ENCODE results near the gene TRMU.
"Not testable (repeated sequence)": the region's sequence is repeated elsewhere in the genome, so short reads cannot be mapped to it uniquely, and the experiment has no call there.

Gene TRMU

GRCh38 chr22:46390652-46391301 lies 55.3 kb downstream of the TRMU start:
- DNase-seq, result no peak

GRCh38 chr22:46391486-46392136 lies 56.1 kb downstream of the TRMU start:
- DNase-seq, result no peak

DNA sequence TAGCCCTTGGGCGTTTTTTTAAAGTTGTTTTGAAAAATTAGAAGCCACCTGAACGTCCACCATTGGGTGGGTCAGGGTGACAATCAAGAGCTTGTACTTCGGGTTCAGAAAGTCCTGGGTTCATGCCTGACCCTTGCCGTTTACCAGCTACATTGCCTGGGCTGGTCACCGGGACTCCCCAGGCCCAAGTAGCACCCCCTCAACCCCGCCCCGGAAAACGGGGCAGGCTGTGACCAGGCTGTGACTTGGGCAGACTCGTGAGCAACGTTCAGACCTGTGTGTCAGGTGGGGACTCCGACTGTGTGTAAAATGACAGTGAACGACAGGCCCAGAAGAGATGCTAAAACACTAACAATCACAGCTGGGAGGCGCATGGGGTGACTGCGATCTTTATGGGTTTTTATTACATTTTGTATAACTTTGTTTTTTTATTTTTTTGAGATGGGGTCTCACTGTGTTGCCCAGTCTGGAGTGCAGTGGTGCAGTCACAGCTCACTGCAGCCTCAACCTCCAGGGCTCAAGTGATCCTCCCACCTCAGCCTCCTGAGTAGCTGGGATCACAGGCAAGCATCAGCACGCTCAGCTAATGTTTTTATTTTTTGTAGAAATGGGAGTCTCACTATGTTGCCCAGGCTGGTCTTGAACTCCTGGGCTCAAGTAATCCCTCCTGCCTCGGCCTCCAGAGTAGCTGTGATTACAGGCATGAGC lies 56.8 kb downstream of the TRMU start:
- no peak for DNase-seq

DNA sequence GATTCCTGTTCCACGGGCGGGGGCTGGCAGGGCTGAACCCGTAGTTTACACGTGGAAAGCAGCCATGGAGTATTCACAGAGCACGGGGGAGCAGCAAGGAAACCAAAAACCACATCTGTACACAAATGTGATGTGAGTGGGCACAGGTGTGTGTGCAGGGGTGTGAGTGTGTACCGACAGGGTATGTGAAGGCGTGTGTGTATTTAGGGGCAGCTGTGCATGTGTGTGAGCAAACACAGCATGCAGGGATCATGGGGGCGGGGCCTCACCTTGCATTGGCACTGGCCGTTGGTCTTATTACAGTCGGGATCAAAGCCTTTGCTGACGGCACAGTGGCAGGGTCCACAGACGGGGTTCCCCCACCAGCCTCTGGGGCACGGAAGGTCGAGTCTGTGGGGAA lies 58.4 kb downstream of the TRMU start:
- no peak for DNase-seq

DNA sequence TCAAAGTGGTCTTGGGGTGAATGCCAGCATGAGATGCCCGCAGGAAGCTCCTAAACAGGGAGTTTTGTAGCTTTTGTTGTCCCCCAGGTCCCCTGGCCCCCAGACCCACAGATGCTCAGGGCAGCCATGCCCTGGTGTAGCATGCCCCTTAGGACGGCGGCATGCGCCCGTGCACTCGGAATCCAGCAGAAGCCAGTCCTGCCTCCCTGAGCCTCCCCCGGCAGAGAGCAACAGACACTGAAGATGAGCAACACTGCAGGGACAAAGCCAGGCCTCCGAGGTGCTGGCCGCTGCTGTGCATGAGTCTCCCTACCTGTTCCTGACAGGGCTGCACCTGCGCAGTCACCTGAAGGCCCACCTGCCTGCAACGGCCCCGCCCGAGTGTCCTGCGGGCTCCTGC lies 59.1 kb downstream of the TRMU start:
- no peak for DNase-seq

DNA sequence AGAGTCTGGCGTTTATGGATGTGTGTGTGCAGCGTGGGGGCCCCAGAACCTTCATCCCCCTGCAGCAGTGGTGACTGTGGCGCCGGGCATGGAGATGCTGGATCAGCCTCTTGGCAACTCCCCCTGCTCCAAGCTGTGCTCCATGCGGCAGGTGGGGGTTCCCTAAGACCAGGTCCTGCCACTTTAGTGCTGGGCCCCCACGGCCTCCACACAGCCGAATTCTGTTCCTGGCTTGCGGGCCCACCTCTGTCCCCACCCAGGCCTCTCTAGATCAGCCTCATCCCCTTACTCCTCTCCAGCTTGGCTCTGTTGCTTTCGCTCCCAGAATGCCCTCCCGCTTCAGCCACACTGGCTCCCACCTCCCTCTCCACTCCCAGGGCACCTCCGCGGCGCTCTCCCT lies 59.6 kb downstream of the TRMU start:
- DNase-seq, result no peak

DNA sequence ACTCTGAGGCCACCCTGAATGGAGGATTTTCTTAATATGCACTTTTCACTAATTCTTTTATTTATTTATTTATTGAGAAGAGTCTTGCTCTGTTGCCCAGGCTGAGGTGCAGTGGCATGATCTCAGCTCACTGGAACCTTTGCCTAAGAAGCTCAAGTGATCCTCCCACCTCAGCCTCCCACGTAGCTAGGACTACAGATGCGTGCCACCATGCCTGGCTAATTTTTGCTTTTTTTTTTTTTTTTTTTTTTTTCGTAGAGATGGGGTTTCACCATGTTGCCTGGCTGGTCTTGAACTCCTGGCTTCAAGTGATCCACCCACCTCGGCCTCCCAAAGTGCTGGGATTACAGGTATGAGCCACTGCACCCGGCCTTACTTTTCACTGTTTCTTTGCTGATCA lies 61.5 kb downstream of the TRMU start:
- not testable (repeated sequence) for DNase-seq

DNA sequence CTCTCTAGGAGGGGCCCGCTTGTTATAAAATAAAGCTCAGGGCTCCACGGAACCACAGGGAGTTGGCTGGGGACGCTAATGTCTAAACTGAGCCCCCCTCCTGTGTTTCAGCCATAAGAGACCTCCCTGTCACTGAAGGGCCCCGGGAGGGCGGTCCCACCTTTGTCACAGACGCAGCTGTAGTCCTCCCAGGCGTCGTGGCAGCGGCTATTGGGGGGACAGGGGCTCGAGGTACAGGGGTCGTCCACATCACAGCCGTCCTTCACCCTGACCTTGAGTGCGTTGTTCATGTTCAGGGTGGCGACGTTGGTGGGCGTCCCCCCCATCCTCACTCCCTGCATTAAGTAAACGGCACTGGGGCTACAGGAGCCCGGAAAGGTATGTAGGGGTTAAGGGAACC lies 62.0 kb downstream of the TRMU start:
- no peak for DNase-seq

GRCh38 chr22:46397951-46398350 lies 62.4 kb downstream of the TRMU start:
- no peak for DNase-seq

DNA sequence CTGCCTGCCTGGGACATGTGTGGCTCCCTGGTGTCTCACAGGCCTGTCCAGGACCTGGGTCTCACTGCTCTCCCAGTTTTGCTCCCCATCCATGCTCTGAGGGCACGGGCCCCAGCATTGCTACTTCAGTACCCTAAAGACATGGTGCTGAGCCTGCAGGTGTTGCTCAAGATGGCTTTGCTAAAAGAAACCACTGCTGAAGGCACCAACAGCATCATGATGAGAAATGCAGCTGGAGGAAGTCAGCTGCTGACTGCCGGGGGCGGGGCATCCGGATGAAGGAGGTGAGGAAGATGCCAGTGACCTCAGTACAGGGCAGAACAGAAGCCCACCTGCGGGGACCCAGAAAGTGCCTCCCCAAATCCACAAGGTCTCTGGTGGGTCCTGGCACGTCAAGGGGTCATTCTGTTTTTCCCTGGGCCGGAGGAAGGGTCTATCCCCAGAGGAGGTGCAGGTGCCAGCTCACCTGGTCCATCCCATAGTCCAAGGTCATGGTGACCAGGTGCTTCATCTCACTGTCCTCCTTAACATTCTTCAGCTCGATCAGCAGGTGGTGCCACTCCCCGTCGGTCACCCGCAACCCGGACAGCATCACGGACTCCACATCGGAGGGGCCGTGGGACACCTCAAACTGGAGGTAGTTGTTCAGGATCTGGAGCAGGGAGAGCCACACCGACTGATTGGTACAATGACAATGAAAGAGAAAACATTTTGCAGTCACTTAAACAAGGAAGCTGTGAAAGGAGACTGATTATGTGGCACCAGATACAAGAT lies 63.9 kb downstream of the TRMU start:
- no peak for DNase-seq

GRCh38 chr22:46401370-46401769 lies 65.9 kb downstream of the TRMU start:
- no peak for DNase-seq

- DNase-seq, result no peak
These were observed 67.0 kb downstream of the TRMU start for GRCh38 chr22:46402505-46402904.

DNA sequence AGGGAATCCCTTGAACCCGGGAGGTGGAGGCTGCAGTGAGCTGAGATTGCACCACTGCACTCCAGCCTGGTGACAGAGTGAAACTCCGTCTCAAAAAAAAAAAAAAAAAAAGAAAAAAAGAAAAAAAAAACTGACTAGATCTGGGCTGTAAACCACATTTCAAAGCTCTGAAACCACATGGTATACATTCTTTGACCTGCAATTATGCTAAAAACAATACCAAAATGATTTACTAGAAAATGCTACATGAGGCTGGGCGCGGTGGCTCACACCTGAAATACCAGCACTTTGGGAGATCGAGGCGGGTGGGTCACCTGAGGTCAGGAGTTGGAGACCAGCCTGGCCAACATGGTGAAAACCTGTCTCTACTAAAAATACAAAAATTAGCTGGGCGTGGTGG lies 68.4 kb downstream of the TRMU start:
- not testable (repeated sequence) for DNase-seq

GRCh38 chr22:46405901-46406300 lies 70.4 kb downstream of the TRMU start:
- no peak for DNase-seq

GRCh38 chr22:46406349-46406748 lies 70.8 kb downstream of the TRMU start:
- DNase-seq, result no peak

GRCh38 chr22:46406791-46407190 lies 71.3 kb downstream of the TRMU start:
- DNase-seq, result no peak

Measured in GOT3 (cell line).